Ovary (tissue), 3 donors: ENCODE data around the gene GMNN.

Experiments
- CTCF ChIP-seq, 3 donors: fragments of 450-650 bp in 2 of 3; fragments of 200-600 bp in 1 of 3; IDR thresholded peaks; one replicate each; pipeline versions ENCODE4 v1.5.1 to v1.8.0; 2016 to 2022; ENCODE audit warnings: antibody characterized with exemption in 3 of 3, mild to moderate bottlenecking in 1 of 3
- POLR2A ChIP-seq: fragments of 450-650 bp; IDR thresholded peaks from one replicate; pipeline ENCODE4 v1.6.1; 2017; ENCODE audit warnings: antibody characterized with exemption, mild to moderate bottlenecking, moderate library complexity
- donor health status: DM: no; HTN: no; CAD: no.

- TF ChIP-seq POLR2A (no peak), CTCF (IDR thresholded peaks at IDR 0.05) (no peak)
Measured at GRCh38 chr6:24740861-24741260, 33.9 kb upstream of the GMNN start.
